Neural progenitor cell (in vitro differentiated cells): Measurements from ENCODE around the gene LDHAL6B.

Experiments
- EZH2phosphoT487 ChIP-seq: fragments of 200-600 bp; sonication (generic); IDR thresholded peaks from 2 replicates; pipeline ENCODE4 v1.6.1; 2017; ENCODE audit warnings: antibody characterized with exemption
- TF ChIP-seq, protein P1 (sequence below): fragments of 200-600 bp; sonication (generic); IDR thresholded peaks from 2 replicates; pipeline ENCODE4 v1.5.1; 2017; ENCODE audit warnings: antibody characterized with exemption, mild to moderate bottlenecking

DNA sequence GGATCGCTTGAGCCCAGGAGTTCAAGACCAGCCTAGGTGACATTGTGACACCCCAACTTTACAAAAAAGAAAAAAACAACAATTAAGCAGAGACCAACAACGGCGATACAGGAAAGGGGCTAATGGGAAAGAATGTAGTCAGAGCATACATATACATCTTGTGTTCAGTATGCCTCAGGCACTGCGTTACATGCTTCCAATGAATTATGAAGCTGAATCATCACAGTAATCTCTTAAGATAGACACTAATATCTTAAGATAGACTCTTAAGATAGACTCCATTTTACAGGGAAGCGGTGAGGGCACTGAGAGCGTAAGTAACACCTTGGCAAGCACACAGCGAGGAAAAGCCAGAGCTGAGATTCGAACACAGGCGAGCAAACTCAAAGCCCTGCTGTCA lies 6.1 kb upstream of the LDHAL6B start:
- TF ChIP-seq, protein P1, sequence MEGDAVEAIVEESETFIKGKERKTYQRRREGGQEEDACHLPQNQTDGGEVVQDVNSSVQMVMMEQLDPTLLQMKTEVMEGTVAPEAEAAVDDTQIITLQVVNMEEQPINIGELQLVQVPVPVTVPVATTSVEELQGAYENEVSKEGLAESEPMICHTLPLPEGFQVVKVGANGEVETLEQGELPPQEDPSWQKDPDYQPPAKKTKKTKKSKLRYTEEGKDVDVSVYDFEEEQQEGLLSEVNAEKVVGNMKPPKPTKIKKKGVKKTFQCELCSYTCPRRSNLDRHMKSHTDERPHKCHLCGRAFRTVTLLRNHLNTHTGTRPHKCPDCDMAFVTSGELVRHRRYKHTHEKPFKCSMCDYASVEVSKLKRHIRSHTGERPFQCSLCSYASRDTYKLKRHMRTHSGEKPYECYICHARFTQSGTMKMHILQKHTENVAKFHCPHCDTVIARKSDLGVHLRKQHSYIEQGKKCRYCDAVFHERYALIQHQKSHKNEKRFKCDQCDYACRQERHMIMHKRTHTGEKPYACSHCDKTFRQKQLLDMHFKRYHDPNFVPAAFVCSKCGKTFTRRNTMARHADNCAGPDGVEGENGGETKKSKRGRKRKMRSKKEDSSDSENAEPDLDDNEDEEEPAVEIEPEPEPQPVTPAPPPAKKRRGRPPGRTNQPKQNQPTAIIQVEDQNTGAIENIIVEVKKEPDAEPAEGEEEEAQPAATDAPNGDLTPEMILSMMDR, result no peak
- TF ChIP-seq EZH2phosphoT487, result no peak
